ENCODE data around the gene TBCCD1.

DNA sequence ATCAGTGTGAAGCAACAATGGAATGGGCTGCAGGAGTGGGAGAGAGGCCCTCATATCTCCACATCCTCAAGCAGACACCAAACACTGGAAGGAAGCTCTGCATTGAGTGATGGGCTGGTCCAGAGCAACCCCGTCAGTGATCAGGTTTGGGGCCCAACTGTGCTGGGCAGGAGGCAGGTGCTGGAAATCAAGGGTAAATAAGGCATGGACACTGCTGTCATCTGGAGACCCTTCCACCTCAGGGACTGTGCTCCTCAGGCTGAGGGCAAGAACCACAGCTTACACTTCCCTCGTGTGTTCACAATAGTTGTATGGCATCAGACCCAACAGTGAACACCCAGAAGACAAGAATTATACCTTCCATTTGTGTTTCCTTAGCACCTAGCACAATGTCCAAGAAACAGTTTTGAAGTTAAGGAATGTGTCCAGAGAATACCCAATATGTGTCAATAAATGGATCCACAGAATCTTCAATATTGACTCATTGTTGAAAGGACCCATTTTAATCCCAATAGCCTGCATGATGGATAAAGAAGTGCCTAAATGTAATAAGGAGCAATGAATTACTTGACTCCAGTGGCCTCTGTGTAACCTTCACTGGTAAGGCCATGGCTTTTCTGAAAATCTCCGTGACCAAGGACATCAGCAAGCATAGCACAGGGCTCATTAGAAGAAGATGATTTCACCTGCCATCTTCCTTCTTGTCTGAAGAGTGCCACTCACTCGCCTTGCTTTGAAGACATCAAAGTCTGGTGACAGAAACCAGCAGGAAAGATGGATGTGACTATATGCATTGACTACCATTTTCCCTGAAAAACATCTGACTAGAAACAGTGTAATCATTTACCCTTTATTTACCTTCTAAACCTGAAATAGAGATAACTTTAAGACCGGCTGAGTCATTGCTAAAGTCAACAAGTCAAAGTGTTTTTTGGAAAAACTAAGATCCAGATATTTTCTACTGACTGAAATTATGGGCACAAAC, 38.7 kb upstream of the TBCCD1 start:
- TF ChIP-seq CTCF (conservative IDR thresholded peaks at IDR 0.05) (no peak), ZFX (IDR thresholded peaks at IDR 0.05) (no peak)

All from C4-2B (cell line).